ENCODE results near the gene PLPPR1. TPM values are rescaled to one million over a fixed set of nuclear protein-coding genes. Genes with fewer than 3 reads are reported as not detected.

The PLPPR1 gene
- total RNA-seq, 1 experiment from 2014 or later: 2.4 TPM

DNA sequence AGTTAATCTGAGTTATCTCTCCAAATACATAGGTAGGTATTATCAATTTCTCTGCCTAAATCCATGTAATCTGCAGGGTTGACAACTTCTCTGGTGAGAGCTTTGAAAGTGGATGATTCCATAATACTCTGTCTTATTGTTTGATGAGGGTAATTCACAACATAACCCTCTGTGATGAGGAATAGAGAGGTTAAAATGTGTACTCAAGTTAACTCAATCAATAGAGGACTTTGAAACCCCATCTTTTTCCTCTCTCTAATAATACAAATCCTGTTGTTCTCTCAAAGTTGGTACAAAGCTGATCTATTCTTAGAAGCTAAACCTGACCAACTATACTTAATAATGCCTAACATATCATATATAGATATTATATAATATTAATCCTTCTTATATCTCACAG, 100.1 kb downstream of the PLPPR1 start:
- H3K4ac ChIP-seq (ENCODE audit: low read depth, low read length): no peak overlapping the region
- no peak overlapping the region for H3K27ac Mint-ChIP-seq
- H2BK12ac ChIP-seq (ENCODE audit: insufficient read length, low read depth, low read length): no peak overlapping the region
- no peaks in the 10 kb centered on the region for H3K79me2 ChIP-seq (ENCODE audit: insufficient read depth, low read length)
- H3K9ac ChIP-seq (ENCODE audit: extremely low read depth, insufficient read length, low read length): no peak overlapping the region
- no peak overlapping the region for H3K14ac ChIP-seq (ENCODE audit: insufficient read depth, low read length)
- H3K27ac ChIP-seq (ENCODE audit: insufficient read length, low read depth, low read length): no peak overlapping the region
- no peaks in the 10 kb centered on the region for H3K27me3 ChIP-seq (ENCODE audit: insufficient read depth, low read length)
- H3K79me1 ChIP-seq (ENCODE audit: insufficient read depth, low read depth, low read length, poor library complexity, severe bottlenecking): no peaks in the 10 kb centered on the region
- no peak overlapping the region for H2BK120ac ChIP-seq (ENCODE audit: low read depth, low read length, poor library complexity, severe bottlenecking)
- no peak overlapping the region for H4K5ac ChIP-seq (ENCODE audit: insufficient read length, low read depth, low read length)
- no peak for DNase-seq
- no peaks in the 10 kb centered on the region for H4K20me1 ChIP-seq (ENCODE audit: control insufficient read depth, insufficient read depth, insufficient read length)
- H3K4me3 Mint-ChIP-seq: no peak overlapping the region
- H2BK20ac ChIP-seq (ENCODE audit: low read depth, low read length, poor library complexity, severe bottlenecking): no peak overlapping the region
- peaks cover 8 to 11% of the 10 kb centered on the region in 2 experiments for H3K4me1 Mint-ChIP-seq
- no peak overlapping the region for H2BK15ac ChIP-seq (ENCODE audit: low read depth, low read length)
- H3K18ac ChIP-seq (ENCODE audit: insufficient read length, low read depth, low read length): no peak overlapping the region
- H3K4me2 ChIP-seq (ENCODE audit: insufficient read depth, insufficient read length, low read length): no peak overlapping the region
- H4K91ac ChIP-seq (ENCODE audit: insufficient read length, low read depth, low read length): no peak overlapping the region
- H3K56ac ChIP-seq (ENCODE audit: insufficient read length, low read depth, low read length): no peak overlapping the region
- H3K36me3 Mint-ChIP-seq (ENCODE audit: insufficient read depth in 1 of 3, low read depth in 3 of 3): peaks cover 23 to 42% (median 40%) of the 10 kb centered on the region in 3 experiments
- H2AK5ac ChIP-seq (ENCODE audit: insufficient read length, low read length): no peak overlapping the region
- H3K4me1 ChIP-seq (ENCODE audit: insufficient read depth, low read length): no peaks in the 10 kb centered on the region
- TF ChIP-seq, protein P1, sequence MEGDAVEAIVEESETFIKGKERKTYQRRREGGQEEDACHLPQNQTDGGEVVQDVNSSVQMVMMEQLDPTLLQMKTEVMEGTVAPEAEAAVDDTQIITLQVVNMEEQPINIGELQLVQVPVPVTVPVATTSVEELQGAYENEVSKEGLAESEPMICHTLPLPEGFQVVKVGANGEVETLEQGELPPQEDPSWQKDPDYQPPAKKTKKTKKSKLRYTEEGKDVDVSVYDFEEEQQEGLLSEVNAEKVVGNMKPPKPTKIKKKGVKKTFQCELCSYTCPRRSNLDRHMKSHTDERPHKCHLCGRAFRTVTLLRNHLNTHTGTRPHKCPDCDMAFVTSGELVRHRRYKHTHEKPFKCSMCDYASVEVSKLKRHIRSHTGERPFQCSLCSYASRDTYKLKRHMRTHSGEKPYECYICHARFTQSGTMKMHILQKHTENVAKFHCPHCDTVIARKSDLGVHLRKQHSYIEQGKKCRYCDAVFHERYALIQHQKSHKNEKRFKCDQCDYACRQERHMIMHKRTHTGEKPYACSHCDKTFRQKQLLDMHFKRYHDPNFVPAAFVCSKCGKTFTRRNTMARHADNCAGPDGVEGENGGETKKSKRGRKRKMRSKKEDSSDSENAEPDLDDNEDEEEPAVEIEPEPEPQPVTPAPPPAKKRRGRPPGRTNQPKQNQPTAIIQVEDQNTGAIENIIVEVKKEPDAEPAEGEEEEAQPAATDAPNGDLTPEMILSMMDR (conservative IDR thresholded peaks at IDR 0.05): no peak
- no peak overlapping the region for H2AFZ ChIP-seq (ENCODE audit: low read length)
- H3T11ph ChIP-seq (ENCODE audit: low read length): no peak overlapping the region
- peaks cover 5% of the 10 kb centered on the region for H3K9me3 ChIP-seq (ENCODE audit: control insufficient read depth, low read depth, low read length)
- H3K9me3 Mint-ChIP-seq: peaks cover 31 to 41% of the 10 kb centered on the region in 2 experiments
- H3K27me3 Mint-ChIP-seq (ENCODE audit: low read depth): no peaks in the 10 kb centered on the region; the same call in 1 of the 2 replicates
- H4K8ac ChIP-seq (replicated peaks; ENCODE audit: insufficient read length, low read depth, low read length): no peak overlapping the region
- H3K23ac ChIP-seq (ENCODE audit: insufficient read length, low read depth, low read length): no peak overlapping the region
- H2BK5ac ChIP-seq (ENCODE audit: insufficient read length, low read length): no peak overlapping the region
- no peaks in the 10 kb centered on the region for H3K23me2 ChIP-seq (ENCODE audit: insufficient read length, low read depth, low read length, poor library complexity, severe bottlenecking)
